Endothelial cell of umbilical vein (primary cell): ENCODE results near the gene AADACL4.

Experiments
- CTCF ChIP-seq, 2 donors: IDR thresholded peaks; 1 replicate in 1 of 2; 2 replicates in 1 of 2; pipeline ENCODE4 v1.5.1; 2011; ENCODE audit warnings: low read length in 2 of 2, mild to moderate bottlenecking in 2 of 2, moderate library complexity in 2 of 2, control low read depth in 1 of 2, inconsistent platforms in 1 of 2, low read depth in 1 of 2; ENCODE audit not compliant: insufficient read depth in 1 of 2; ENCODE audit errors: extremely low read depth in 1 of 2
- EZH2 ChIP-seq: IDR thresholded peaks from 2 replicates; pipeline ENCODE4 v1.6.1; 2012; ENCODE audit warnings: borderline replicate concordance, low read depth, mild to moderate bottlenecking, moderate library complexity, low read length, inconsistent platforms; ENCODE audit not compliant: severe bottlenecking
- FOS ChIP-seq: IDR thresholded peaks from 2 replicates; pipeline ENCODE4 v1.6.1; 2011; ENCODE audit warnings: mild to moderate bottlenecking, low read length, moderate library complexity, borderline replicate concordance; ENCODE audit not compliant: insufficient read depth
- MYC ChIP-seq: IDR thresholded peaks from one replicate; pipeline ENCODE4 v1.6.1; 2011; ENCODE audit warnings: mild to moderate bottlenecking, low read depth, low read length
- POLR2A ChIP-seq: IDR thresholded peaks from 2 replicates; pipeline ENCODE4 v1.6.1; 2012; ENCODE audit warnings: low read depth, mild to moderate bottlenecking, control low read depth, low read length
- POLR2AphosphoS5 ChIP-seq: IDR thresholded peaks from 2 replicates; pipeline ENCODE4 v1.6.1; 2012; ENCODE audit warnings: low read depth, mild to moderate bottlenecking, control low read depth, low read length, moderate library complexity; ENCODE audit not compliant: insufficient read depth
- TF ChIP-seq, protein P1 (sequence below): IDR thresholded peaks from 2 replicates; pipeline ENCODE4 v1.6.1; 2011; ENCODE audit not compliant: insufficient read depth, insufficient read length

DNA sequence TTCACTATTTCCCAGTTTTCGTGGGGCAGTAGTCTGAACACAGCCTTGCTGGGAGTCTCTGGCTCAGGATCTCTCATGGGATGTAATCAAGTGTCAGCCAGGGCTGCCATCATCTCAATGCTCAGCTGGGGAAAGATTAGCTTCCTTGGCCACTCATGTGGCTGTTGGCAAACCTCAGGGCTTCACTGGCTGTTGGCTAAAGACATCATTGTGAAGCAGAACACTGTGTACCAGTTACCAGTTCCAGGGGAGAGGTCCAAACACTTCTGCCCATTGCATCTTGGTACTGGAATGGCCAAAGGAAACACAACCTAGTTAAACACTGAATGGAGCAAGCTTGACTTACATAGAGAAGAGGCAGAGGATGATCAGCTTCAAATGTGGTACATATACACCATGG, 33.7 kb downstream of the AADACL4 start:
- no peak for TF ChIP-seq CTCF (IDR thresholded peaks at IDR 0.05; ENCODE audit: extremely low read depth in 1 of 2, insufficient read depth in 1 of 2, low read depth in 1 of 2, low read length in 2 of 2)
- TF ChIP-seq POLR2A: no peak
- TF ChIP-seq, protein P1, sequence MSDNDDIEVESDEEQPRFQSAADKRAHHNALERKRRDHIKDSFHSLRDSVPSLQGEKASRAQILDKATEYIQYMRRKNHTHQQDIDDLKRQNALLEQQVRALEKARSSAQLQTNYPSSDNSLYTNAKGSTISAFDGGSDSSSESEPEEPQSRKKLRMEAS: no peak
- TF ChIP-seq POLR2AphosphoS5: no peak
- TF ChIP-seq MYC: no peak
- no peak for TF ChIP-seq EZH2
- no peak for TF ChIP-seq FOS
